Measurements from ENCODE around the gene SLC18A3.

Gene SLC18A3

GRCh38 chr10:49596493-49596809 lies 13.7 kb upstream of the SLC18A3 start:
- DNase-seq (ENCODE audit: low read depth), result no peak

- no peak for DNase-seq (ENCODE audit: low read depth)
Measured at GRCh38 chr10:49596836-49597235, 13.3 kb upstream of the SLC18A3 start.

GRCh38 chr10:49597426-49598163 lies 12.5 kb upstream of the SLC18A3 start:
- DNase-seq (ENCODE audit: low read depth), result no peak

- no peak for DNase-seq (ENCODE audit: low read depth)
Measured at GRCh38 chr10:49598164-49598856, 11.8 kb upstream of the SLC18A3 start.

GRCh38 chr10:49598986-49599385 lies 11.1 kb upstream of the SLC18A3 start:
- DNase-seq (ENCODE audit: low read depth), result no peak

GRCh38 chr10:49599546-49599945 lies 10.6 kb upstream of the SLC18A3 start:
- no peak for DNase-seq (ENCODE audit: low read depth)

- no peak for DNase-seq (ENCODE audit: low read depth)
Measured at GRCh38 chr10:49600046-49600445, 10.1 kb upstream of the SLC18A3 start.

- no peak for DNase-seq (ENCODE audit: low read depth)
Measured at GRCh38 chr10:49600781-49601400, 9.2 kb upstream of the SLC18A3 start.

GRCh38 chr10:49601857-49602256 lies 8.3 kb upstream of the SLC18A3 start:
- no peak for DNase-seq (ENCODE audit: low read depth)

GRCh38 chr10:49602380-49603023 lies 7.6 kb upstream of the SLC18A3 start:
- DNase-seq (ENCODE audit: low read depth), result no peak

- DNase-seq (ENCODE audit: low read depth), result no peak
Measured at GRCh38 chr10:49605216-49605938, 4.7 kb upstream of the SLC18A3 start.

- no peak for DNase-seq (ENCODE audit: low read depth)
Measured at GRCh38 chr10:49605939-49606509, 4.1 kb upstream of the SLC18A3 start.

- DNase-seq (ENCODE audit: low read depth), result peak; percentile 43
Measured at GRCh38 chr10:49606981-49607535, 3.1 kb upstream of the SLC18A3 start.

- no peak for DNase-seq (ENCODE audit: low read depth)
Measured at GRCh38 chr10:49608166-49609005, 1.7 kb upstream of the SLC18A3 start.

GRCh38 chr10:49609006-49609282 lies 1.2 kb upstream of the SLC18A3 start:
- no peak for DNase-seq (ENCODE audit: low read depth)

GRCh38 chr10:49609283-49610113 lies 612 bp upstream of the SLC18A3 start:
- DNase-seq (ENCODE audit: low read depth), result no peak

- DNase-seq (ENCODE audit: low read depth), result no peak
Measured at GRCh38 chr10:49610458-49611165, 502 bp downstream of the SLC18A3 start.

- DNase-seq (ENCODE audit: low read depth), result no peak
Measured at GRCh38 chr10:49611166-49611815, 1.2 kb downstream of the SLC18A3 start.
